GM12864 (cell line): ENCODE results near the gene SPATA16.

Experiments
- DNase-seq: peaks from one replicate; pipeline ENCODE4 v3.0.0-alpha.2; 2011; ENCODE audit warnings: low read depth
- H3K4me3 ChIP-seq: 2 replicates; pipeline ENCODE4 v1.5.1; 2011; ENCODE audit warnings: mild to moderate bottlenecking, low read depth, low read length, control low read depth
- CTCF ChIP-seq: IDR thresholded peaks from 2 replicates; pipeline ENCODE4 v1.5.1; 2011; ENCODE audit warnings: low read depth, mild to moderate bottlenecking, moderate library complexity, low read length, control low read depth, inconsistent platforms; ENCODE audit errors: missing control alignments

Gene SPATA16

GRCh38 chr3:172913911-172914655 lies 227.0 kb downstream of the SPATA16 start:
- no peak for TF ChIP-seq CTCF
- H3K4me3 ChIP-seq, result no peak overlapping the region
- DNase-seq, result no peak

DNA sequence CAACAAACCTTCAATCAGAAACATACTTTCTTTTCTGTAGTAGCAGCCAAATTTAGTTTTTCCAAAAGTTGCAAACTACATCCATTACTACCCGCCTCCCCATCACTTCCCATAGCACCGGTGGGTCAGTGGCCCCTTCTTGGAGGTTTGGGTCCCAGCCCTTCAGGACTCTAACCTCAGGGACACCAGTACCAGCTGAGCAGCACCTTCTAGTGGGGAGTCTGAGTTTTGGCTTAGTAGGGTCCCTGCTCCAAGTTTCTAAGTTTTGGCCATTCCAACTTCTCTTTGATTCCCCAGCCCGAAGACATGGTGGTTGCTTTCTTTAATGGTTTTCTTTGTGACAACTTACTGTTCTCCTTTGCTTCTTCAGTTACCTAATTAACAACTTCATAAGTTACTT lies 229.9 kb downstream of the SPATA16 start:
- H3K4me3 ChIP-seq, result no peak overlapping the region
- no peak for DNase-seq
- peak; percentile 7 for TF ChIP-seq CTCF

- DNase-seq, result no peak
- no peak for TF ChIP-seq CTCF
- H3K4me3 ChIP-seq, result no peak overlapping the region
These were observed 232.2 kb downstream of the SPATA16 start for GRCh38 chr3:172908771-172909270.

- TF ChIP-seq CTCF, result no peak
- H3K4me3 ChIP-seq, result no peak overlapping the region
- DNase-seq, result no peak
These were observed 235.6 kb downstream of the SPATA16 start for GRCh38 chr3:172905451-172905850.

GRCh38 chr3:172904711-172905373 lies 236.2 kb downstream of the SPATA16 start:
- no peak for TF ChIP-seq CTCF
- DNase-seq, result no peak
- H3K4me3 ChIP-seq, result no peak overlapping the region

DNA sequence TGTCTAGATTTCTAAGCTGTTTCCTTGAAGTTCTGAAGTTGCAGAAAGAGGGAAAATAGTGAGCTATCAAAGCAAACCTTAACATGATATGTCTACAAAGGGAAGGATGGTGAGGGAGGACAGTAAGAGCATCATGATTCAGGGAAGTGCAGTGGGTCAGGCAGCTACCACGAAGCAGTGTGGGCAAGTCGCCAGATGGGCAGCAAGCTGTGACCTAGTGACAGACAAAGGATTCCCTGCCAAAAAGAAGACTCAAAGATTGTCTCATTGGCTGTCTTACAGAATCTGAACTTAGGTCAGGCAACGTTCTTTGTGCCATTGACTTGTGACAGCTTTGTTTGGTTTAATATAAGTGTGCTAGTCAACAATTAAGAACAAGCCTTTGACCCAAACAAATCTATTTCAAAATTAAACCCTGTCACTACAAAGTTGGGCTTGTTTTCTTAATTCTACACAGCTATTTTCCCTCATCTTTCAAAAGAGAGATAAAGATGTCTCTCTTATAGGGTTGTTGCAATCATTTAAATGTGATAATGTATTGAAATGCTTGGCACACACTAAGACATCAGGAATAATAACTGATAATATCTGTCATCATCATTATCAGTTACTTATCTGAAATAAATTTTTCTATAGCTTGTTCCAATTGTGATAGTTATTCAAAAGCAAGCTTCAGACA lies 237.3 kb downstream of the SPATA16 start:
- DNase-seq, result no peak
- H3K4me3 ChIP-seq, result no peak overlapping the region
- TF ChIP-seq CTCF, result no peak
